DMS 273 treated with DMSO at 0.1 percent for 48 hours (cell line): ENCODE results near the gene TANC1.
A peak's percentile ranks its signal among the peaks of the same experiment; 100 is the strongest.

ENCODE experiments used
- DNase-seq: peaks from one replicate; lab custom pipeline; 2025; lab: John Stamatoyannopoulos, UW

TANC1 gene

DNA sequence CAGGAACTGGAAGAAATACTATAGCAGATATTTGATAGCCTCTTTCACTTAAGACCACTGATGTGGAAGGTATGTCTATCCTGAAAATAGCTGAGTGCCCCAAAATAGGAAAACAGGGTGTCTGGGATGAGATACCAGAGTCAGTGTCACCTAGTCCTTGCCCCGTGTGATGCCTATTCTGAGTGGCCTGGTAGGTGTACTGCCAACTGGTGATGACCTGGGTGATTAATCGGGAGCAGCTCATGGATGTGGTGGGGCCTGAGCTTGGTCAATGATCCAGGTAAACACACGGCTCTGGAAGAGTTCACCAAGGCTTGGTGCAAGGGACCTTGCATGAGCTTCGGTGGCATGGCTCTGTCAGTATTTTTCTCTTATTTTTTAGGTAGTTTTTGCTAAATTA is 95.2 kb downstream of the TANC1 start:
- no peak for DNase-seq

- no peak for DNase-seq
These were observed 96.2 kb downstream of the TANC1 start for GRCh38 chr2:159064446-159065301.

DNA sequence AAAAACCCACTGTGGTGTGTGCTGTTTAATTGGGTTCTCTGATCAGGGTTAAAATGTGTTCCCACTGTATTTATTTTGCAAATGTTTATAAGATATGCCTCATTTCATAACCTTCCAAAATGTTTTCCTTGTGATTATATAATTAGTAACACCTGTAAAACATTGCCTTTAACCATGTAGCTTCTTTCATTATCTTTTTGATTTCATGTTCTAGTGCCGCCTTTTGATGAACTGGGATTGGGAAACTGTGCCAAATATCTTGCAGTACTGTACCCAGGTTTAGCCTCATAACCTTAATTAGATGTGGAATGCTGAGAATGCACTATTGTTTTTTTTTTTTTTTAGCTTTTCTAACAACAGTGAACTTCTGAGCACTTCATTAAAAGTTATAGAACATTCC is 96.9 kb downstream of the TANC1 start:
- no peak for DNase-seq

DNA sequence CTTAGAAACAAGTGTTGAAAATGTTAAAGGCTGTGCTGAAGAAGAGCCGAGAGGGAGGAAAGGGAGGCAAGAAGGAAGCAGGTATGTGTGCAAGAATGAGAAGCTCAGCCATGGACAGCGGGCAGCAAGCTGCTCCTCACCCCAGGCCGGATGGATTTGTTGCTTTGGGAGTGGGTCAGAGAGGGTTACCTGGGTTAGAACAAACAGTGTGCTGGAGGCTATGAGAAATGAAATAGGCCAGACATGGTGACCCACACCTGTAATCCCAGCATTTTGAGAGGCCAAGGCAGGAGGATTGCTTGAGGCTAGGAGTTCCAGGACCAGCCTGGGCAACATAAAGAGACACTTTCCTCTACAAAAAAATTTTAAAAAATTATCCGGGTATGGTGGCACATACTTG is 97.5 kb downstream of the TANC1 start:
- no peak for DNase-seq

GRCh38 chr2:159066541-159067156 is 98.2 kb downstream of the TANC1 start:
- DNase-seq, result peak; percentile 32

GRCh38 chr2:159067971-159068370 is 99.5 kb downstream of the TANC1 start:
- DNase-seq, result no peak

- no peak for DNase-seq
These were observed 100.8 kb downstream of the TANC1 start for GRCh38 chr2:159069229-159069628.

DNA sequence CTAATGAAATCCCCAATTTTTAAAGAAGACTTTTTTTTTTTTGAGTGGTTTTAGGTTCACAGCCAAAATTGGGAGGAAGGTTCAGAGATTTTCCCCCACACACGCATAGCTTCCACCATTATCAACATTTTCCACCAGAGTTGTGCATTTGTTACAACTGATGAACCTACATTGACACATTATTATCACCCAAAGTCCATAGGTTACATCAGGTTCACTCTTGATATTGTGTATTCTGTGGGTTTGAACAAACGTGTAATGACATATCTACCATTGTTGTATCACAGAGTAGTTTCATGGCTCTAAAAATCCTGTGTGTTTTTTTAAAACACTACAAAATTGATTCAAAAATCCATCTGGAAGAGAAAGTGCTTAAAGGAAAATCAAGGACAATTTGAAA is 101.8 kb downstream of the TANC1 start:
- DNase-seq, result no peak

DNA sequence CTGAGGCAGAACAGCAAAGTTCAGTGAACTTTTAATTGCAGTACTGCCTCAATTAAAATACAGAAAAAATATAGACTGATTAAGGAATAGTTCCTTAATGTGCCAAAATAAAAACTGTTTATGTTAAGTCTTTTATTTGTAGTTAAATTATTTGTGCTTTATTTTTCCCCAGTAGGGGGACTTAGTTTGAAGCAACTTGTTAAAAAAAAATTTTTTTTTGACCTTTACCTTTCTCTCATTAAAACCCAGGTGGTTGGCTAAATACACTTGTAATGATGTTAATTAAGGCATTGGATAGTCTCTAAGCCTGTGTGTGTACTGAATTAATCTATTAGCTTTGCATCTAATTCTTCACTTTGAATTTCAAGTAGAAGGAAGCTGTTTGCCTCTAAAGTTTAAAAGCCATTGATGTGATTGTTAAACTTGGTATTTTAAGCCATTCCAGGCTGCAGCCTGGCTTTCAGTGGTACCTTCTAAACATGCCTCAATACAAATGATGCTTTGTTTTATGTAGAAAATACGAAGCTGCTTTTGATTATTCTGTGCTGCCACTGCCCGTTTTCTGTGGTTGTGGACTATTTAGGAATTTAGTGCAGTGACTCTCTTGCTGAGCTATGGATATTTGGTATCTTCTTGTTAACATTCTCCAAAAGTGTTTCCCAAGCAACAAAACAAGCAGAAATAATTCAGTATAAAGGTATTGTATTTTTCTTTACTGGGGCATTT is 102.9 kb downstream of the TANC1 start:
- no peak for DNase-seq

DNA sequence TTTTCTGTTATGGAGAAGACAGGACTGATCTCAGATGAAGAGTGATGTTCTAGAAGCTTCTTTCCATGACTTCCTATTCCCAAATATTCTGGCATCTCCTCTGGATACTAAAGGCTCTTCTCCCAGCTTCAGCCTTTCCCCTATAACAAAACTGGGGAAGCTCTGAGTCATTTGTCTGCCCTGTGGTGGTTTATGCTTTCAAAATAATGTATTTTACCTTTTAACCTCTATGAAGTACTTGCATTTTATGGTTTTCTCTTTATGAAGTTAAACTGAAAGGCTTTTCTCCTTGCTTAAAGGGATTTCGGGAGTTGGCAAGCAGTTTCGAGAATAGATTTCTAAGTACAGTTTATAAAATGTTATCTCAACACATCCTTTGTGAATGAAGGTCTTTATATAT is 104.4 kb downstream of the TANC1 start:
- no peak for DNase-seq

GRCh38 chr2:159073256-159073655 is 104.8 kb downstream of the TANC1 start:
- DNase-seq, result no peak

- DNase-seq, result no peak
These were observed 106.2 kb downstream of the TANC1 start for GRCh38 chr2:159074605-159075004.

DNA sequence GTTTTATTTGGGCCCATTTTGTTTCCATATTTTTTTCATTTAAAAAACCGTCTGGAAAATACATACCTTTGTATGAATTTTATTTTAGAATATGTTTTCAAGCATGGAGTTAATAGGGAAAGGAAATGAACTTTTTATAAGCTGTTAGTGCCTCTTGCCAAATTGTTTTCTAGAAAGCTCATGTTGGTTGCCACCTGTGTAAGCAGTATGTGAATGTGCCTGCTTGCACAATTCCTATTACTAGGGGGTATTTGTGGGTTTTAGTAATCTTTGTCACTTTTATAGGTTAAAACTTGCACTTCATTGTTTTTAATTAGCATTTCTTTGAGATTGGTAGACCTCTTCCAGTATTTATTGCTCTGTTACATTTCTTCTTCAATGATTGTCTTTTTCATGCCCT is 107.3 kb downstream of the TANC1 start:
- no peak for DNase-seq

- no peak for DNase-seq
These were observed 107.8 kb downstream of the TANC1 start for GRCh38 chr2:159076241-159076640.

DNA sequence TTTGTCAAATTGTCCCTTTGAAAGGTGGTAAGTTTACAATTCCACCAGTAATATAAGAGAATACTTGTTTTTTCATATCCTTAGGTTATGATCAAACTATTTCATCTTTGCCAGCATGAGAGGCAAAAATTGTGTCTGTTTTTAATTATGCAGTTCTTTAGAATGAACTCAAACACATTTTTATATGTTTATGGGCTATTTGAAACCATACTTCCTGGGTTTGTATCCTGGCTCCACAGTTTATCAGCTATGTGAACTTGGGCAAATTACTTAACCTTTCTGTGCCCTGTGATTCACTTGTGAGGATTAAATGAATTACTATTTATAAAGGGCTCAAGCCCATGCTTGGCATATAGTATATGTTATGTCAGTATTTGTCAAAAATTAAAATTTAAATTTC is 109.4 kb downstream of the TANC1 start:
- no peak for DNase-seq

DNA sequence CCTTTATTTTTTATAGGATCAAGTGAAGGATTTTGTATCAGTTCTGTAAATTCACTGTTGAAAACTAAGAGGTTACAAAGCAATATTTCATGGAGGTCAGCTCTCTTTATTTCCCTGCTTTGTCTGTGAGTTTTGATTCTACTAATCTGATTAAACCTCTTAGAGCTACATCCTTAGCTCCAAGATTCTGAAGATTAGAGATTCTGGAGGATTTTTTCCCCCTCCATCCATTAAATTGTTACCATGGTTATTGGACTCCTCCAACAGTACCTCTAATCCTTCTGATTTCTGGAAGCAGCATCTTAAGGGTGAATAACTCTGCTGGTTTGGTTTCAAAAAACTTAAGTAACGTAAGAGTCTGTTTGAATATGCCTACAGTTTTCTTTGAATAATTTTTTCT is 110.0 kb downstream of the TANC1 start:
- no peak for DNase-seq

GRCh38 chr2:159080641-159081040 is 112.2 kb downstream of the TANC1 start:
- DNase-seq, result no peak

DNA sequence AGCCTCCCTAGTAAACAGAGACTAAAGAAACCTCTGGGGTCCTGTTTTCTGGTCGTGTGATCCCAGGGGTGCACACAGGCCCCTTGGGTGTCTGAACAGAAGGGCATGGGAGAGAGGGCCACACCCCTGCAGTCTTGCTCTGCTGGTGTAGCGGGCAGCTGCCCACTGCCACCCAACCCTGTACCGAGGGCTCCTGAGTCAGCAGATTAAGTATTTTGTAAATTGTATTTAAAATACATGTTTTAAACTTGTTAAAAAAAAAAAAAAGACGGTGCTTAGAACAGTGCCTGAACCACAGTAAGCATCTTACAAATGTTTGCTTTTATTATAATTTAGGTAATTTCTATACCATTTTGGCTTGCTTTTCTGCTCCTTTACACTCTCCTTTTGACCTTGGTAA is 113.7 kb downstream of the TANC1 start:
- DNase-seq, result no peak

DNA sequence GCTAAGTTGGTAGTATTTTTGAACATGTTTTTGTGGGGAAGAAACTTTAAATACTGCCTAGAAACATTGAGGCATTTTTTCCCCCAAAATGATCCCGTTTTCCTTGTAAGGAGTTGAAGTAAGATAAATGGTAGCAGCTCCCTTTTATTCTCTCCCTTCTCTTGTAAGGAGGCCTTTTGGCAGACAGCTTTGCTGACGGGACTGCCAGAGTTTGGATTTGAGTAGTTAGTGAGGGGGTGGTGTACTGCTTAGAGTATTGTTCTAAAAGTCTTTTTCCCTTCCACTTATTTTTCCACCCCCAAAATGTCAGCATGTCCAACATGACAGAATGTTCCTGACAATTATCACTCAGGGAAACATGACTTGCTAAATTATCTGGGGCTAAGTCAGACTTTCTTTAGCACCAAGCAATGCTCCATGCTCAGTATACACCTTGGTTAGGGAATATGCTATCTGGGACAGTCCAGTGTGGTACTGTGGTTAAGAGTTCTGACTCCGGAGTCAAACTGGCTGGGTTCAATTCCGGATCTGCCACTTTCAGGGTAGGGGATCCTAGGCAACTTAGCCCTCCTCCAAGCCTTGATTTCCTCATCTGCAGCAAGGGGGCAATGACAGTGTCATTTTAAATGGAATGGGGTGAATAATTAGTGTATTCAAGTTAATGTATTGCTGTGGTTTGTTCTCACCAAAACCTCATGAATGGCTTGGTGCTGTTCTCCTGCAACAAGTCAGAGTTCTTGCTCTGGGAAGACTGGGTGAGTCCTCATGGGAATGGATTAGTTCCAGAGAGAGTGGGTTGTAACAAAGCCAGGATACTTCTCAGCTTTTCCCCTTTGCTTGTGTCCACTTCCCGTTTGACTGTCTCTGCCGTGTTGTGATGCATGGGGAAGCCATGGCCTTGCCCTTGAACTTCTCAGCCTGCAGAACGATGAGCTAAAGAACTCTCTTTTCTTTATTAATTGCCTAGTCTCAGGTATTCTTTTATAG is 116.2 kb downstream of the TANC1 start:
- no peak for DNase-seq

GRCh38 chr2:159086342-159086741 is 117.9 kb downstream of the TANC1 start:
- peak; percentile 58 for DNase-seq

- no peak for DNase-seq
These were observed 118.4 kb downstream of the TANC1 start for GRCh38 chr2:159086826-159087225.

DNA sequence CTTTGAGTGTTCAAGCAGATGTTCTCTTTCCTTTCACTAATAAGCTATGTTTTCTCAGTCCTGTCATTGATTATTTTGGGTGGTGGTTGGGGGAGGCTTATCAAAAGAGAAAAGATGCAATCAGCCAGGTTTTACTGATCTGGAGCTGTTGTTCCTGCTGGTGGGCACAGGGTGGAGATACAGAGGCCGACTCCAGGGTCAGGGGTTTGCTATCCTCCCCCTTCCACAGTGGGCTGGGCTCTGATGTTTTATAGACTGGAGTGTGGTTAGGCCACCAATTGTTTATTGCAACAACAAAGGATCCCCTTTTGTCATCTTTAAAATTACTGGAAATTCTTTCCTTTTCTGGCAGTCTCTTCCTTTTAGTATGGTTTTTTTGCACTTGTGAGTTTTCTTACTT is 120.5 kb downstream of the TANC1 start:
- no peak for DNase-seq
